Neural progenitor cell (in vitro differentiated cells): ENCODE results near the gene IP6K2.

Experiments
- CTCF ChIP-seq: fragments of 200-600 bp; sonication (generic); IDR thresholded peaks from 2 replicates; pipeline ENCODE4 v1.5.1; 2017; ENCODE audit warnings: antibody characterized with exemption, mild to moderate bottlenecking
- EZH2 ChIP-seq: fragments of 200-600 bp; sonication (generic); IDR thresholded peaks from 2 replicates; pipeline ENCODE4 v1.6.1; 2017; ENCODE audit warnings: antibody characterized with exemption, mild to moderate bottlenecking, moderate library complexity
- EZH2phosphoT487 ChIP-seq: fragments of 200-600 bp; sonication (generic); IDR thresholded peaks from 2 replicates; pipeline ENCODE4 v1.6.1; 2017; ENCODE audit warnings: antibody characterized with exemption

DNA sequence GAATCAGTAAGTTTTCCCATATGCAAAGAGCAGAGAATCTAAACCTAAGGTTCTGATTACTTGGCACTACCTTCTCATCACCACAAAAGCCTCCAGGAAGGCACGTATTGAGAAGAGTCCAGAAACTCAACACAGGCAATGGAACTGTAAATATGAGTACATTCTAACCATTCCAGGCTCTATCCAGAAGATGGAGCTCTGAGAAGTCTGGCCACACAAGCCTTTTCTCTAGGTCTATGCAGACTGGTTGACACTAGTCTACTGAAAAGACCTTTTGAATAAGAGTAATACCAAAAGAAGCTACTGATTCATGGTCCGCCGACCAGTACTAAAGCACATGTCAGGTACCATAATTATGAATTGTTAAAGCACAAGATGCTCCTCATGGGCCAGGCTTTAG lies 19.1 kb downstream of the IP6K2 start:
- TF ChIP-seq CTCF = no peak
- no peak for TF ChIP-seq EZH2phosphoT487
- TF ChIP-seq EZH2 = no peak
